ENCODE results near the gene RGPD4.

RGPD4 gene

GRCh38 chr2:107931412-107931811 lies 104.7 kb downstream of the RGPD4 start:
- DNase-seq: no peak

GRCh38 chr2:107932488-107932887 lies 105.8 kb downstream of the RGPD4 start:
- no peak for DNase-seq

- no peak for DNase-seq
Observed at GRCh38 chr2:107932979-107933378, 106.3 kb downstream of the RGPD4 start.

GRCh38 chr2:107936433-107937359 lies 110.0 kb downstream of the RGPD4 start:
- no peak for DNase-seq
